Measurements from ENCODE around the gene DIP2A.

DNA sequence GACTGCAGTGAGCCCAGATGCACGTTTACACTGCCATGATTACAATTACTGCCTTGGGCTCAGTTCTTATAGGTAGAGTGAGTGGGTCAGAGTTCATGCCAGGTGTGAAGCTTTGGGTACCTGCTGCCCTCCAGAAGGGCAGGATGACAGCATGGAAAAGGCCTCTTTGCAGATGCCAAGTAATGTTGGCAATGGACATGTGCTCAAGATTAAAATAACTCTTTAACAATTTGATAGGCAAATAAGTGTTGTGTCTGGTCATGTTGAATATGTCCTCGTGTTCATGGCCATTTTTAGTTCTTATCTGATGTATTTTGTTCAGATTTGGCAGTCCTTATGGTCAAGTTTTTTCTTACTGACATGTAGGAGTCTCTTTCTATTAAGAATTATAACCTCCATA is 111.4 kb downstream of the DIP2A start:
- TF ChIP-seq POLR2A (IDR thresholded peaks at IDR 0.05), result no peak
- TF ChIP-seq, protein P1, sequence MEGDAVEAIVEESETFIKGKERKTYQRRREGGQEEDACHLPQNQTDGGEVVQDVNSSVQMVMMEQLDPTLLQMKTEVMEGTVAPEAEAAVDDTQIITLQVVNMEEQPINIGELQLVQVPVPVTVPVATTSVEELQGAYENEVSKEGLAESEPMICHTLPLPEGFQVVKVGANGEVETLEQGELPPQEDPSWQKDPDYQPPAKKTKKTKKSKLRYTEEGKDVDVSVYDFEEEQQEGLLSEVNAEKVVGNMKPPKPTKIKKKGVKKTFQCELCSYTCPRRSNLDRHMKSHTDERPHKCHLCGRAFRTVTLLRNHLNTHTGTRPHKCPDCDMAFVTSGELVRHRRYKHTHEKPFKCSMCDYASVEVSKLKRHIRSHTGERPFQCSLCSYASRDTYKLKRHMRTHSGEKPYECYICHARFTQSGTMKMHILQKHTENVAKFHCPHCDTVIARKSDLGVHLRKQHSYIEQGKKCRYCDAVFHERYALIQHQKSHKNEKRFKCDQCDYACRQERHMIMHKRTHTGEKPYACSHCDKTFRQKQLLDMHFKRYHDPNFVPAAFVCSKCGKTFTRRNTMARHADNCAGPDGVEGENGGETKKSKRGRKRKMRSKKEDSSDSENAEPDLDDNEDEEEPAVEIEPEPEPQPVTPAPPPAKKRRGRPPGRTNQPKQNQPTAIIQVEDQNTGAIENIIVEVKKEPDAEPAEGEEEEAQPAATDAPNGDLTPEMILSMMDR (IDR thresholded peaks at IDR 0.05), result no peak

All from suprapubic skin (tissue), 3 donors.